ENCODE measurements around the gene ZSCAN31. TPM values are rescaled to one million over a fixed set of nuclear protein-coding genes. Genes with fewer than 3 reads are reported as not detected.

The ZSCAN31 gene
- total and polyA plus RNA-seq, 8 donors: 2.3 to 13.4 (median 8.1) TPM

- no peak for TF ChIP-seq POLR2A (IDR thresholded peaks at IDR 0.05)
- no peak for TF ChIP-seq EP300 (IDR thresholded peaks at IDR 0.05)
- TF ChIP-seq, protein P1, sequence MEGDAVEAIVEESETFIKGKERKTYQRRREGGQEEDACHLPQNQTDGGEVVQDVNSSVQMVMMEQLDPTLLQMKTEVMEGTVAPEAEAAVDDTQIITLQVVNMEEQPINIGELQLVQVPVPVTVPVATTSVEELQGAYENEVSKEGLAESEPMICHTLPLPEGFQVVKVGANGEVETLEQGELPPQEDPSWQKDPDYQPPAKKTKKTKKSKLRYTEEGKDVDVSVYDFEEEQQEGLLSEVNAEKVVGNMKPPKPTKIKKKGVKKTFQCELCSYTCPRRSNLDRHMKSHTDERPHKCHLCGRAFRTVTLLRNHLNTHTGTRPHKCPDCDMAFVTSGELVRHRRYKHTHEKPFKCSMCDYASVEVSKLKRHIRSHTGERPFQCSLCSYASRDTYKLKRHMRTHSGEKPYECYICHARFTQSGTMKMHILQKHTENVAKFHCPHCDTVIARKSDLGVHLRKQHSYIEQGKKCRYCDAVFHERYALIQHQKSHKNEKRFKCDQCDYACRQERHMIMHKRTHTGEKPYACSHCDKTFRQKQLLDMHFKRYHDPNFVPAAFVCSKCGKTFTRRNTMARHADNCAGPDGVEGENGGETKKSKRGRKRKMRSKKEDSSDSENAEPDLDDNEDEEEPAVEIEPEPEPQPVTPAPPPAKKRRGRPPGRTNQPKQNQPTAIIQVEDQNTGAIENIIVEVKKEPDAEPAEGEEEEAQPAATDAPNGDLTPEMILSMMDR (IDR thresholded peaks at IDR 0.05): no peak
- no peak for TF ChIP-seq POLR2AphosphoS5 (IDR thresholded peaks at IDR 0.05)
- 78 to 90% (median 84%) methylated on average over 1 of the region's 1 CpG for WGBS, 5 donors
- Histone ChIP-seq H3K4me1 (peaks cover 0 to 15% (median 7%) of the 10 kb centered on the region in 4 donors), H3K27me3 (no peaks in the 10 kb centered on the region), H3K27ac (no peak overlapping the region), H3K36me3 (no peaks in the 10 kb centered on the region), H3K9me3 (no peaks in the 10 kb centered on the region), H3K4me3 (no peak overlapping the region)
- DNase-seq: no peak
- intact Hi-C loops (cut with DNase I; ENCODE audit: low total_unique reads): no loop called here
Measured at GRCh38 chr6:28340310-28341095, 4.6 kb upstream of the ZSCAN31 start.

GRCh38 chr6:28337121-28337520, 1.2 kb upstream of the ZSCAN31 start:
- no peak for TF ChIP-seq EP300 (IDR thresholded peaks at IDR 0.05)
- TF ChIP-seq, protein P1 (IDR thresholded peaks at IDR 0.05): no peak
- no peak for TF ChIP-seq POLR2A (IDR thresholded peaks at IDR 0.05)
- TF ChIP-seq POLR2AphosphoS5 (IDR thresholded peaks at IDR 0.05): no peak
- intact Hi-C loops (cut with DNase I; ENCODE audit: low total_unique reads): no loop called here
- Histone ChIP-seq H3K4me1 (peaks cover 3 to 26% (median 14%) of the 10 kb centered on the region in 4 donors), H3K27me3 (no peaks in the 10 kb centered on the region), H3K27ac (peak overlapping the region in 4 of 5 donors; percentile 94 to 99 (median 96)), H3K36me3 (no peaks in the 10 kb centered on the region), H3K9me3 (no peaks in the 10 kb centered on the region), H3K4me3 (peak overlapping the region in 2 of 4 donors; percentile 58 to 69)
- peak in 1 of 2 donors; percentile 43 for DNase-seq

DNA sequence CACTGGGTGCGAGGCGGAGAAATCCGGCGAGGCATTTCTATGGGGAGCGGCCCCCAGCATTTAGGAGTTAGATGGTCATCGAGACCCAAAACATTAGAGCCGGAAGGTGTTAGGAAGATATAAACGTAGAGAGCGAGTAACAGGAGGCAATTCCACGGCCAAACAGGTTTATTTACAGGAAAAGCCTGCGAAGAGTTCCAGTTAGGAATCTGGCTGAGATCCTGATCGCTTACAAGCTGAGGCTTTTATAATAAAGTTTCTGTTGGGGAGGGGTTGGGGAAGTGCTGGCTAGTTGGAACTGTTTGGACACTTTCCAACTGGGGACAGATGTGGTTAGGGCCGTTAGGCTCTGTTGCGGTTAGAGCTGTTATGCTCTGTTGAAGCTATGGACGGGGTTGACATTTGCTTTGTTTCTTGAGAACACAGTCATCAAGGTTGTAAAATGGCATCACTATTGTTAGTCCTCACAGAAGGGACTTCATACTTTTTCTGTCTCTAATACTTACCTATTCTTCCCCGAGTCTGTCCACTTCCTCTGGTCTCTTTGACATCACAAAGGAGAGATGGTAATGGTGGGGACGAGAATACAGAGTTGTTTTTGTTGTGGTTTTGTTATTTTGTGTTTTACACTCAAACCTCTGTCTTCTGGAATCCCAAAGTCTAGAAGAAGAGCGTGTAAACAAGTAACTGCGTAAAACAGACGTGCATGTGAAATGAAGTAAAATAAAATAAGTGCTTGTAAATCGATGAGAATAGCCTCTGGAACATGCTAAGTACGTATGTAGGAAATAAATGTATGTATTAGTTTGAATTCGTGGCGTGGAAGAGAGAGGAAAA, 554 bp upstream of the ZSCAN31 start:
- 11 to 15% (median 14%) methylated on average over 24 of the region's 24 CpGs for WGBS, 5 donors
- peak in 1 of 2 donors; percentile 91 for DNase-seq
- Histone ChIP-seq H3K27ac (peak overlapping the region; percentile 93 to 99 (median 95)), H3K27me3 (no peaks in the 10 kb centered on the region), H3K9me3 (no peaks in the 10 kb centered on the region), H3K4me3 (peak overlapping the region; percentile 58 to 69 (median 60)), H3K36me3 (no peaks in the 10 kb centered on the region), H3K4me1 (peaks cover 3 to 26% (median 14%) of the 10 kb centered on the region in 4 donors)
- intact Hi-C loops (cut with DNase I; ENCODE audit: low total_unique reads): no loop called here
- TF ChIP-seq EP300 (IDR thresholded peaks at IDR 0.05) (no peak), POLR2AphosphoS5 (IDR thresholded peaks at IDR 0.05) (no peak), POLR2A (IDR thresholded peaks at IDR 0.05) (no peak)
- TF ChIP-seq, protein P1 (IDR thresholded peaks at IDR 0.05): no peak

- intact Hi-C loops (cut with DNase I; ENCODE audit: low total_unique reads): no loop called here
- WGBS, 5 donors: 20 to 29% (median 27%) methylated on average over 12 of the region's 12 CpGs
- Histone ChIP-seq H3K36me3 (peaks cover 0 to 3% (median 0%) of the 10 kb centered on the region in 4 donors), H3K27me3 (no peaks in the 10 kb centered on the region), H3K27ac (peak overlapping the region; percentile 93 to 99 (median 95)), H3K9me3 (no peaks in the 10 kb centered on the region), H3K4me3 (peak overlapping the region; percentile 58 to 69 (median 60)), H3K4me1 (peaks cover 3 to 26% (median 14%) of the 10 kb centered on the region in 4 donors)
- no peak for TF ChIP-seq POLR2A (IDR thresholded peaks at IDR 0.05)
- peak in 1 of 3 donors; percentile 1 for TF ChIP-seq POLR2AphosphoS5 (IDR thresholded peaks at IDR 0.05)
- DNase-seq: no peak
Measured at GRCh38 chr6:28335040-28335563, 846 bp downstream of the ZSCAN31 start.
